ENCODE measurements around the gene UBA3.
A peak's percentile ranks its signal among the peaks of the same experiment; 100 is the strongest.

UBA3 gene

GRCh38 chr3:69099576-69099975 is 19.4 kb upstream of the UBA3 start:
- no peak overlapping the region for H3K4me3 ChIP-seq (ENCODE audit: low read depth, low read length)

- no peak overlapping the region for H3K4me3 ChIP-seq (ENCODE audit: low read depth, low read length)
These were observed 17.4 kb upstream of the UBA3 start for GRCh38 chr3:69097407-69098086.

DNA sequence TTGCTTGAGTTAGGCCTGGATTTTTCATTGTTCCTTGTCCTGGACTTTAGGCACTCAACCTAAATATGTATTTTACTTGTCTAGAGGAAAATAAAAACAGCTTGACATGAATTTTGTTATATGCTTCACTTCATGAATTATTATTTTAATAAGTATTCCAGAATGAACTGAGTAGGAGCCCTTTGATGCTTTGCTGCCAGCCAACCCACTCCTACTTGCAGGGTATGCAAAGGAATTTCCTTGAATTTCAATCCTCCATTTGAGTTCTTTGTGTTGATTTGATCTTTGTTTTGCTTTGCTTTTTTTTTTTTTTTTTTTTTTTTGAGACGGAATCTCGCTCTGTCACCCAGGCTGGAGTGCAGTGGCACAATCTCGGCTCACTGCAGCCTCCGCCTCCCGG is 16.1 kb upstream of the UBA3 start:
- no peak overlapping the region for H3K4me3 ChIP-seq (ENCODE audit: low read depth, low read length)

GRCh38 chr3:69095636-69096035 is 15.5 kb upstream of the UBA3 start:
- no peak overlapping the region for H3K4me3 ChIP-seq (ENCODE audit: low read depth, low read length)

DNA sequence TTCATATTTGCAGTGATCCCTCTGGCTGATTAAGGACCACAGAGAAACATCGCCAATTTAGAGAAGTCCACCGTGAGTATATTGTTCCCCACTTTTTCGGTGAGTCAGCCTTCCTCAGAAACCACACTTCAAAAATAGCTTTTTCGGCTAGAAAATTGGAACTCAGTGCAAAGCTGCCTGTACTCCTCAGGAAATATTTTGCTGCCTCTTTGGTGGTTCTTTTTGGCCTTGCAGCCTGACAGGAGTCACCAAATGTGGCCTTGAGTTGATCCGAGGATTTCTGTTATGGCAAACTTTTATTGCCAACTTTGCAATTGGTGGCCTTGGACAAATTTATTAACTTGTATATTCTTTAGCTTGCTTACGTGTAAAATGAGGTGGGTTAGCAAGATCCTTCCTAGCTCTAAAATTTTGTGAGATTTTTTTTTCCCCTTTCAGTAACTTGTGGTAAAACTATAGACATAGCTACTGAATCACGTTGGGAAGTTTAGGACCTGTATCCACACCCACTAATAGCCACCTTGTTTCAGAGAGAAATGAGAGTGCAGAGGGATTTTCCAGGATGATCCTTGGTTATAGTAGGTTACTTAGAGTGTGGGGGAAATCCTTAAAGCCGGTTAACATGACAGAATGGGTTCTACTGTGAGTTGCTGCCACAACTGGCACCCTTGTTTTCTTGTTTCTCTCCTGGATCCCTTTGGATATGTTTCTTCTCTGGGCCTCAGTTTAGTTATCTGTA is 14.5 kb upstream of the UBA3 start:
- no peak overlapping the region for H3K4me3 ChIP-seq (ENCODE audit: low read depth, low read length)

- H3K4me3 ChIP-seq (ENCODE audit: low read depth, low read length), result no peak overlapping the region
These were observed 11.9 kb upstream of the UBA3 start for GRCh38 chr3:69092030-69092516.

- H3K4me3 ChIP-seq (ENCODE audit: low read depth, low read length), result no peak overlapping the region
These were observed 11.3 kb upstream of the UBA3 start for GRCh38 chr3:69091389-69092029.

DNA sequence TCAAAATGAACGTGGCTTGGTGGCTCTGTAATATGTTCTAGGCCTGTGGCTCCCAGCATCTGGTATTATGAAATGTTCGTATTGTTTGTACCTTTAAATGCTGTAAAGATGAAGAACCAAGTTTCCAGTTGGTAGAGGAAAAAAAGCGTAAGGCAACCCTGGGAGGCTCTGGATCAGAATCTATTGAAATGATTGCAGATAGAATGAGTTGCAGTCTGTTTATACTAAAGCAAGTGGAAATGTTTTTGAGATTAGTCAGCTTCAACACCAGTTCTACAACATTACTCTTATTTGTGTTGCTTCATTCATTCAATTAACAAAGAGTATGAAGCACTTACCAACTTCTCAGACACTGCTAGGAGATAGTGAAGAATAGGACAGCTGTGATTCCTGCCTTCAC is 9.9 kb upstream of the UBA3 start:
- no peak overlapping the region for H3K4me3 ChIP-seq (ENCODE audit: low read depth, low read length)

GRCh38 chr3:69088063-69088462 is 7.9 kb upstream of the UBA3 start:
- H3K4me3 ChIP-seq (ENCODE audit: low read depth, low read length), result no peak overlapping the region

DNA sequence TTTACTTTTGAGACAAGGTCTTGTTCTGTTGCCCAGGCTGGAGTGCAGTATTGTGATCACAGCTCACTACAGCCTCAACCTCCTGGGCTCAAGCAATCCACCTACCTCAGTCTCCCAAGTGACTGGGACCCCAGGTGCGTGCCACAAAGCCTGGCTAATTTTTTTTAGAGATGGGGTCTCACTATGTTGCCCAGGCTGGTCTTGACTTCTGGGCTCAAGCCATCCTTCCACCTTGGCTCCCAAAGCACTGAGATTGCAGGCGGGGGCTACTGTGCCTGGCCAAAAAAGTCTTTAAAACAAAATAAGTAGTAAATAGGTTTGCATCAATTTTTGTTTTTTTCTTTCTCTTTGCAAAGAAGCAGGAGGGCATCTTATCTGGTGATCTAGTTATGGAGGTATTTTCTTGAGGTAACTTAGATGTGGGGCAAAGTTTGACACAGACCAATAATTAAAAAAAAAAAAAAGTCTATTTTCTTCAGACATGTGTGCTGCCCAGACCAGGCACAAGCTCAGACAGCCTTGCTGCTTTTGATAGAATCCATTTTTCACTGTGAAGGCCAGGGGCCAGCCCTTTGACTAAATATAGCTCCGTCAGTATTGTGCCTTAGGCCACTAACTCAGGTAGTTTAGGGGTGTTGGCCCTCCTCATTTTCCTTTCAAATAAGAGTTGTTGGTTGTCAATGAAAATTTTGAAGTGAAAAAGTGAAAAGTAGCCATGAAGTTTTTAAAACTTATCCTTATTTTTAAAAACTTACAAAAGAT is 7.0 kb upstream of the UBA3 start:
- H3K4me3 ChIP-seq (ENCODE audit: low read depth, low read length), result no peak overlapping the region

DNA sequence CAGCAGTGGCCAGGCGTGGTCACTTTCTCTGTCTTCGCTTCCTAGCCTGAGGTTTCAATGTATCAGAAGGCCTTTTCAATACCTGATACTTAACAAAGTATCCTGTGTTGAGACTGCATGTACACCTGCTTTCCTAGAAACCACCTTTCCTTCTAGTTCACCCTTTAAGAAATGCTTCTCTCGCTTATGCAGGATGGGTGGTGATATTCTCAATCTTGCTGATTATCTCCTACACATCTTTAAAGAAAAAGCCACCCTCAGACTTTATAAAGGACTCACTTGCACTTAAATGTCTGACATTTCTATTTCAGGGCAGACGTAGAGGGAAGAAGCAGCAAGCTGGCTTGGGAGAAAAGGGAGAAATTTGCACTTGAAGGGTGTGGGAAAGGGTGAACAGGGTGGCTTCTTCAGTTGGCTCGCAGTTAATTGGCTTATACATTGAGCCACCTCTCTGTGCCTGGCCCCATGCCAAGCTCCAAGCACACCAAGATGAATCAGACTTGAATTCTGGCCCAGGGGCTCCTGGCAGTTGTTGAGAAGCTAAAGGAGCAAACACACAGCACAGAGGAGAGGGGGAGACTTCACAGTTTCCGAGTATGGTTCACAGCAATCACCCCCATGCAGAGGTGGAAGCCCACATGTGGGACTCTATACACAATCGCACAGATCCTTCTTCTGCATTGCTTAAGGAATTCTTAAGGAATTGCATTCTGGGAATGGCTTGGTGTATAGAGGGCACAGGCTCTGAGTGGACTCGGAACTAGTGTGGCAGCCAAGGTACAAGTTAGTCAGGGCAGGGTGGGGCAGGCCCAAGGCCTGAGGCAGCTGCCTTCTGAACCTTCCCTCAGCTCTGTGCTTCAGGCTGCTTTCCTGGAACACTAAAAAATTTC is 5.9 kb upstream of the UBA3 start:
- peak overlapping the region; percentile 87 for H3K4me3 ChIP-seq (ENCODE audit: low read depth, low read length)

GRCh38 chr3:69085168-69085832 is 5.1 kb upstream of the UBA3 start:
- H3K4me3 ChIP-seq (ENCODE audit: low read depth, low read length), result peak overlapping the region; percentile 87

GRCh38 chr3:69084326-69085167 is 4.4 kb upstream of the UBA3 start, which contains the start of gene ARL6IP5:
Gene ARL6IP5, plus strand, starts transcription at chr3:69084937. Its CDS starts 111 bp downstream, at chr3:69085048.
- H3K4me3 ChIP-seq (ENCODE audit: low read depth, low read length), result peak within 1 kb of the TSS; percentile 87

GRCh38 chr3:69082805-69083204 is 2.6 kb upstream of the UBA3 start:
- H3K4me3 ChIP-seq (ENCODE audit: low read depth, low read length), result no peak overlapping the region

DNA sequence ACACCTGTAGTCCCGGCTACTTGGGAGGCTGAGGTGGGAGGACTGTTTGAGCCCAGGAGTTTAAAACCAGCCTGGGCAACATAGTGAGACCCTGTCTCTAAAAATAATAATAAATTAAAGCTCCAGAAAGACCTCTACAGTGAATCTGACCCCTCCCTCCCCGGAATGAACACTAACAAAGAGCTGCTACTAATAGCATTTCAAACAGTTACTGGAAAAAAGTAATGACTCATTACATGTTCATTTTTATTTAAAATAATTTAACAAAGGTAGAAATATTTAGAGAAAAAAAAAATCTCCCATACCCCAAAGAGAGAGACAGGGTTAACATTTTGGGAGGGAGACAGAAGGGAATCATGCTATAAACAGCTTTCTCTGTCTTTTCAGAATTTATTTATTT is 2.2 kb upstream of the UBA3 start:
- H3K4me3 ChIP-seq (ENCODE audit: low read depth, low read length), result no peak overlapping the region

GRCh38 chr3:69081583-69082262 is 1.6 kb upstream of the UBA3 start:
- no peak overlapping the region for H3K4me3 ChIP-seq (ENCODE audit: low read depth, low read length)

DNA sequence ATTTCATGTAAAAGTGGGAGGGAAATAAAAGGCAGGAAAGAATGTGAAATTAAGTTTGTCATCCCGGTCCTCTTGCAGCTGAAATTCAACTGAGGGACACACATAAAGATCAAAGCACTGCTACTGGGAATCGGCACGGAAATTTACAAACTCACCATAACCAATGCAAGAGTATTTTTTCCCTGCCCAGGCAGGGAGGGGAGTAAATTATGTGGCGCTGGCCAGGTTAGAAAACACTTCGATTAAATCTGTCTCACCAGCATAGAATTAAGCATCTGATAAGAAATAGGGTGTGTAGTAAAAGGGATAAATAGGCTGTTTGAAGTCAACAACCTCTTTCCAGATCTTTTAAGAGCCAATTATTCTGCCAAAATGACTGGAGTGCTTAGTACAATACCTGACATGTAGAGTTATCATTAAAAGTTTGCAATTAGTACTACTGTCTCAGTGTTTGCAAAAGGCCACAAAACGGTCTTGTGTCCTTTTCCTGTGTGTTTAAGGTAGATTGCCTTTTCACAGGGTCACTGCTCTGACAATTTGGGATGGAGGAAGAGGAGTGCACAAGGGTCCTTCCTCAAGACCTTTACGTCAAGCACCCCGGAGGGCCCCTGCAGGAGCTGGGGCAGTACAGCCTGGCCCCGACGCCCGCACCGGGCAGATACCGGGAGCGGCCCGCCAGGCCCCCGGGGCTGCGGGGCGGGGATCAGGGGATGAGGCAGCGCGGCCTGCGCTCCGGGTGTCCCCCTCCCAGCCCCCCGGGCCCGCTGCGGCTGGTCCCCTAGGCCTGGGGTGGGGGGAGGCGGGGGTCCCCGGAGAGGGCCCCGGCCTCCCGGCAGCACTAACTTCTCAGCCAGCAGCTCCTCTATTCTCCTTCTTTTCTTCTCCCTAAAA is 651 bp downstream of the UBA3 start:
- H3K4me3 ChIP-seq (ENCODE audit: low read depth, low read length), result peak overlapping the region; percentile 77
